PC-9 (cell line): ENCODE results near the gene CEP290. TPM values are rescaled to one million over a fixed set of nuclear protein-coding genes. Genes with fewer than 3 reads are reported as not detected.

Experiments
- BruUV-seq: library from RNA; stranded (reverse); fragments of 400-500 nt; replicated peaks from 2 replicates; lab custom pipeline; 2021; lab: Mats Ljungman, UMichigan
- CTCF ChIA-PET: fragments of 300-600 bp; sonication (Branson Sonifier 250); formaldehyde crosslinking; loops from one replicate; lab custom pipeline; 2022; ENCODE audit warnings: antibody characterized with exemption; lab: Charles Lee
- POLR2A ChIA-PET: fragments of 300-600 bp; sonication (Branson Sonifier 250); formaldehyde crosslinking; loops from one replicate; lab custom pipeline; 2022; ENCODE audit warnings: antibody characterized with exemption; ENCODE audit not compliant: unreplicated experiment; lab: Charles Lee
- DNase-seq, 2 experiments: peaks; one replicate each; pipeline versions ENCODE4 v3.0.0 to v3.0.0-alpha.2; 2015 to 2022; ENCODE audit warnings: mixed read lengths in 1 of 2
- H2AFZ ChIP-seq: fragments of 200-600 bp; sonication (generic); 2 replicates; pipeline ENCODE4 v1.8.1; 2017; ENCODE audit warnings: antibody characterized with exemption
- H3F3A ChIP-seq: fragments of 200-600 bp; sonication (generic); 2 replicates; pipeline ENCODE4 v1.8.1; 2017; ENCODE audit warnings: antibody characterized with exemption, mild to moderate bottlenecking, low read depth; ENCODE audit not compliant: insufficient read depth
- H3K27ac ChIP-seq: fragments of 200-600 bp; sonication (generic); 2 replicates; pipeline ENCODE4 v1.6.1; 2016; ENCODE audit warnings: mixed run types
- H3K27me3 ChIP-seq: fragments of 200-600 bp; sonication (generic); 2 replicates; pipeline ENCODE4 v1.6.1; 2016; ENCODE audit warnings: low read depth, mixed run types; ENCODE audit not compliant: insufficient read depth
- H3K36me3 ChIP-seq: fragments of 200-600 bp; sonication (generic); 2 replicates; pipeline ENCODE4 v1.6.1; 2016; ENCODE audit warnings: low read depth, mixed run types
- H3K4me1 ChIP-seq: fragments of 200-600 bp; sonication (generic); replicated peaks from 2 replicates; pipeline ENCODE4 v1.6.1; 2016; ENCODE audit warnings: mixed run types; ENCODE audit not compliant: insufficient read depth
- H3K4me2 ChIP-seq: fragments of 200-600 bp; sonication (generic); 2 replicates; pipeline ENCODE4 v1.6.1; 2017; ENCODE audit warnings: mixed run types
- H3K4me3 ChIP-seq: fragments of 200-600 bp; sonication (generic); 2 replicates; pipeline ENCODE4 v1.6.1; 2016; ENCODE audit warnings: mixed run types
- H3K79me2 ChIP-seq: fragments of 200-600 bp; sonication (generic); 2 replicates; pipeline ENCODE4 v1.6.1; 2017; ENCODE audit warnings: low read depth, mixed run types
- H3K9me2 ChIP-seq: fragments of 200-600 bp; sonication (generic); 2 replicates; pipeline ENCODE4 v1.8.1; 2017; ENCODE audit warnings: mild to moderate bottlenecking; ENCODE audit not compliant: insufficient read depth
- H3K9me3 ChIP-seq: fragments of 200-600 bp; sonication (generic); 2 replicates; pipeline ENCODE4 v1.8.1; 2016; ENCODE audit warnings: low read depth; ENCODE audit not compliant: insufficient read depth
- H4K20me1 ChIP-seq: fragments of 200-600 bp; sonication (generic); 2 replicates; pipeline ENCODE4 v1.8.1; 2017; ENCODE audit not compliant: insufficient read depth
- CTCF ChIP-seq: fragments of 200-600 bp; sonication (generic); conservative IDR thresholded peaks from 2 replicates; pipeline ENCODE4 v1.6.1; 2017; ENCODE audit warnings: mixed run types, antibody characterized with exemption, mild to moderate bottlenecking, moderate library complexity
- EZH2 ChIP-seq: fragments of 200-600 bp; sonication (generic); IDR thresholded peaks from 2 replicates; pipeline ENCODE4 v1.8.0; 2017; ENCODE audit warnings: antibody characterized with exemption, low read depth
- intact Hi-C: fragments of 100-400 bp; cut with micrococcal nuclease; formaldehyde crosslinking; loops from one replicate; pipeline ENCODE4 v1.10.0; 2022; ENCODE audit not compliant: unreplicated experiment
- total RNA-seq: library from RNA; stranded (reverse); gene quantifications from 2 replicates; pipeline ENCODE4 v1.2.3, GENCODE V29; 2021

Gene CEP290
- total RNA-seq, 1 experiment from 2014 or later: 21.9 TPM

DNA sequence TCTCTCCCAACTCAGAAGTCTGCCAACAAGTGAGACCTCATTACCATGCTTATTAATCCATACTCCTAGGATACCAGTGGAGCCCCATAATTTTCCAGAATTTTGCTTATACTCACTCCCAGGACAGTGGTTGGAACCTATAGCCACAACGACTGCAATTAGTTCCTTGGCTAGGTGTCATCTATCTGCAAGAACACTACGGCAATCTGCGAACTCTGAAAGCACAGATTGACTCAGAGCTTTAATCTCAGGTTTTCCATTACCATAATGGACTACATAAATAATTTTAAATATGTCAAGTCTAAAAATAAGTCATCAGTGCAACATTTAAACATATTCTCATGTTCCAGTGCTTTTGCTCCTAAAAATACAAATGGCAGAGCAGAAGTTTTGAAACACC lies 33.7 kb upstream of the CEP290 start:
- Histone ChIP-seq H3K27ac (no peak overlapping the region), H3K4me3 (no peak overlapping the region), H3K9me3 (no peaks in the 10 kb centered on the region), H3K27me3 (no peaks in the 10 kb centered on the region), H4K20me1 (no peaks in the 10 kb centered on the region), H2AFZ (no peak overlapping the region), H3K4me2 (no peak overlapping the region), H3K36me3 (peaks cover 12% of the 10 kb centered on the region; the same call in 1 of the 2 replicates), H3K4me1 (no peaks in the 10 kb centered on the region), H3F3A (no peaks in the 10 kb centered on the region), H3K79me2 (no peaks in the 10 kb centered on the region), H3K9me2 (no peaks in the 10 kb centered on the region; the same call in 1 of the 2 replicates)
- TF ChIP-seq CTCF (no peak), EZH2 (no peak)
- ChIA-PET POLR2A (no interaction called here), CTCF (no interaction called here)
- no peak for DNase-seq
- intact Hi-C loops: no loop called here
- no TSS peak for BruUV-seq

- Histone ChIP-seq H3K27me3 (no peaks in the 10 kb centered on the region), H3K27ac (no peak overlapping the region), H3K4me3 (no peak overlapping the region), H3K79me2 (no peaks in the 10 kb centered on the region), H3K4me2 (no peak overlapping the region), H3K4me1 (no peaks in the 10 kb centered on the region), H2AFZ (no peak overlapping the region), H4K20me1 (no peaks in the 10 kb centered on the region), H3K9me2 (no peaks in the 10 kb centered on the region; the same call in 1 of the 2 replicates), H3K36me3 (peaks cover 11% of the 10 kb centered on the region; the same call in 1 of the 2 replicates), H3F3A (no peaks in the 10 kb centered on the region), H3K9me3 (no peaks in the 10 kb centered on the region)
- ChIA-PET POLR2A (no interaction called here), CTCF (no interaction called here)
- DNase-seq: peak in 1 of 2 experiments; percentile 44
- BruUV-seq: no TSS peak
- intact Hi-C loops: no loop called here
- no peak for TF ChIP-seq CTCF
- no peak for TF ChIP-seq EZH2
These were observed 31.0 kb upstream of the CEP290 start for GRCh38 chr12:88172844-88173407.

GRCh38 chr12:88167384-88167783 lies 25.5 kb upstream of the CEP290 start:
- Histone ChIP-seq H3K27ac (no peak overlapping the region), H3K4me1 (no peaks in the 10 kb centered on the region), H3K4me3 (no peak overlapping the region), H4K20me1 (no peaks in the 10 kb centered on the region), H3K9me3 (no peaks in the 10 kb centered on the region), H3K27me3 (no peaks in the 10 kb centered on the region), H3K36me3 (peaks cover 12% of the 10 kb centered on the region; the same call in 1 of the 2 replicates), H3F3A (no peaks in the 10 kb centered on the region), H3K79me2 (no peaks in the 10 kb centered on the region), H3K4me2 (no peak overlapping the region), H2AFZ (no peak overlapping the region), H3K9me2 (no peaks in the 10 kb centered on the region; the same call in 1 of the 2 replicates)
- ChIA-PET POLR2A (no interaction called here), CTCF (no interaction called here)
- no peak for DNase-seq
- BruUV-seq: no TSS peak
- intact Hi-C loops: no loop called here
- TF ChIP-seq EZH2 (no peak), CTCF (no peak)
